HEK293T (cell line): Measurements from ENCODE around the gene NHEJ1.

Source experiments
- CTCF ChIA-PET: fragments of 350-600 bp; formaldehyde crosslinking; extraction: SDS; loops from one replicate; lab custom pipeline; 2021; ENCODE audit warnings: antibody characterized with exemption, inconsistent platforms; lab: Yijun Ruan, JAX
- POLR2A ChIA-PET: fragments of 350-600 bp; formaldehyde crosslinking; extraction: SDS; loops from one replicate; lab custom pipeline; 2020; ENCODE audit warnings: antibody characterized with exemption, inconsistent platforms; lab: Yijun Ruan, JAX
- DNase-seq: peaks from one replicate; pipeline ENCODE4 v3.0.0; 2012; ENCODE audit warnings: mixed read lengths; ENCODE audit errors: extremely low spot score
- ARNT ChIP-seq: fragments of 450-650 bp; IDR thresholded peaks from 2 replicates; pipeline ENCODE4 v1.6.1; 2017; ENCODE audit warnings: mild to moderate bottlenecking
- BHLHE40 ChIP-seq: fragments of 450-650 bp; IDR thresholded peaks from 2 replicates; pipeline ENCODE4 v1.6.1; 2016; ENCODE audit warnings: mild to moderate bottlenecking, moderate library complexity, borderline replicate concordance
- CTBP1 ChIP-seq: fragments of 450-650 bp; IDR thresholded peaks from 2 replicates; pipeline ENCODE4 v1.6.1; 2016; ENCODE audit warnings: borderline replicate concordance
- ELF4 ChIP-seq: fragments of 450-650 bp; IDR thresholded peaks from 2 replicates; pipeline ENCODE4 v1.6.1; 2017; ENCODE audit warnings: antibody characterized with exemption
- FOXA1 ChIP-seq: fragments of 450-650 bp; IDR thresholded peaks from 2 replicates; pipeline ENCODE4 v1.6.1; 2016; ENCODE audit warnings: mild to moderate bottlenecking
- FOXK2 ChIP-seq: fragments of 450-650 bp; IDR thresholded peaks from 2 replicates; pipeline ENCODE4 v1.6.1; 2016; ENCODE audit warnings: mild to moderate bottlenecking
- FOXM1 ChIP-seq: fragments of 450-650 bp; IDR thresholded peaks from 2 replicates; pipeline ENCODE4 v1.6.1; 2017; ENCODE audit warnings: mild to moderate bottlenecking, borderline replicate concordance
- HDGF ChIP-seq: fragments of 450-650 bp; IDR thresholded peaks from 2 replicates; pipeline ENCODE4 v1.6.1; 2017; ENCODE audit warnings: antibody characterized with exemption, borderline replicate concordance
- L3MBTL2 ChIP-seq: fragments of 450-650 bp; conservative IDR thresholded peaks from 2 replicates; pipeline ENCODE4 v1.6.1; 2016; ENCODE audit warnings: mild to moderate bottlenecking
- LEF1 ChIP-seq: fragments of 450-650 bp; IDR thresholded peaks from 2 replicates; pipeline ENCODE4 v1.6.1; 2017; ENCODE audit warnings: mild to moderate bottlenecking, borderline replicate concordance
- NFRKB ChIP-seq: fragments of 450-650 bp; IDR thresholded peaks from 2 replicates; pipeline ENCODE4 v1.6.1; 2016; ENCODE audit warnings: mild to moderate bottlenecking, moderate library complexity
- SP1 ChIP-seq: fragments of 450-650 bp; IDR thresholded peaks from 2 replicates; pipeline ENCODE4 v1.6.1; 2017
- SUZ12 ChIP-seq: fragments of 450-650 bp; IDR thresholded peaks from 2 replicates; pipeline ENCODE4 v1.6.1; 2016; ENCODE audit warnings: mild to moderate bottlenecking
- TARDBP ChIP-seq: fragments of 450-650 bp; IDR thresholded peaks from 2 replicates; pipeline ENCODE4 v1.6.1; 2016
- ZNF384 ChIP-seq: fragments of 450-650 bp; IDR thresholded peaks from 2 replicates; pipeline ENCODE4 v1.6.1; 2016
- TF ChIP-seq, protein P1 (sequence below): fragments of 450-650 bp; IDR thresholded peaks from 2 replicates; pipeline ENCODE4 v1.6.1; 2016

The NHEJ1 gene

DNA sequence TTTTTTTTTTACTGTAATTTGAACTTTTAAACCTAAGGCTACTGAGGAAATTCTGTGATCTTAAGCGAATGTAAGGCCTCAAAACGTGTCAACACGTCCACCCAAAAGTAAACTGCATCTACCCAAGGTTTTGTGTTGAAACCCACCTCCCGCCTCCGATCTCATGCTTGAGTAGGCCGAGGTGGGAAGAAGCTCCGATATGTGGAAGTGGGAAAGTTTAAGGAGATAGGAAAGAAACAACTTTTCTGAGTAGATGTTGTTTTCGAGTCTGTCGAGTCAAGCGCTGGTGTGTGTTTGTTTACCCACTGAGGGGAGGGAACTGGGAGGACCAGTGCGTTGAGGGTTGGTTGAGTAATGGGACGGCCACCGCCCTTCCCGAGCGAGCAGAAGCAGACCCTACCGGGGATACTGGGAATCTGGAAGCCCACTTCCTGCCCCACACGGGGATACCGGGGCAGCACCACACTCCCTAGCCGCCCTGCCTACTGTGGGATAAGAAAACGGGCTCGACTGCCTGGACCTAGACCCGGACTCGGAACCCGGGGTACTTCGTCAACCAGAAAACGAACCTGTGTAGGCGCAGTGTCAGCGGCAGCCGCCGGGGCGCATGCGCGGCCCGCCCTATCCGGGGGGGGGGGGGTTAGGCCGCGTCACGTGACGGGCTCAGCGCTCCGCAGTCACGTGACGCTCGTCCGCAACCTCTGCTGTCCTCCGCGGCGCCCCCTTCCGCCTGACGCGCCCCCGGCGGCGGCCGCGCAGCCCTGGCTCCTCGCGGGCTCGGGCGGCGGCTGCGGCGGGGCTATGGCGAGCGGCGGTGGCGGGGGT, 17.1 kb upstream of the NHEJ1 start, which contains the start of gene RETREG2:
Gene RETREG2 (plus strand): TSS at position 724 of the 825 bp plus-strand sequence. CDS start 78 bp downstream, at position 802.
- POLR2A ChIA-PET, result interaction anchor here (1.4 kb wide), 2 partner anchors 15 to 52 kb away, joined by 4 to 5 read pairs; no protein-coding TSS in a partner anchor
- CTCF ChIA-PET, result no interaction called here
- peak; percentile 98 for DNase-seq
- peak; percentile 14; the same call in 1 of the 2 replicates for TF ChIP-seq ARNT
- TF ChIP-seq FOXM1, result peak; percentile 76; the same call in 1 of the 2 replicates
- no peak for TF ChIP-seq ZNF384
- TF ChIP-seq HDGF, result no peak
- no peak for TF ChIP-seq ELF4
- TF ChIP-seq L3MBTL2, result peak; percentile 49
- TF ChIP-seq, protein P1, sequence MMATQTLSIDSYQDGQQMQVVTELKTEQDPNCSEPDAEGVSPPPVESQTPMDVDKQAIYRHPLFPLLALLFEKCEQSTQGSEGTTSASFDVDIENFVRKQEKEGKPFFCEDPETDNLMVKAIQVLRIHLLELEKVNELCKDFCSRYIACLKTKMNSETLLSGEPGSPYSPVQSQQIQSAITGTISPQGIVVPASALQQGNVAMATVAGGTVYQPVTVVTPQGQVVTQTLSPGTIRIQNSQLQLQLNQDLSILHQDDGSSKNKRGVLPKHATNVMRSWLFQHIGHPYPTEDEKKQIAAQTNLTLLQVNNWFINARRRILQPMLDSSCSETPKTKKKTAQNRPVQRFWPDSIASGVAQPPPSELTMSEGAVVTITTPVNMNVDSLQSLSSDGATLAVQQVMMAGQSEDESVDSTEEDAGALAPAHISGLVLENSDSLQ, result no peak

DNA sequence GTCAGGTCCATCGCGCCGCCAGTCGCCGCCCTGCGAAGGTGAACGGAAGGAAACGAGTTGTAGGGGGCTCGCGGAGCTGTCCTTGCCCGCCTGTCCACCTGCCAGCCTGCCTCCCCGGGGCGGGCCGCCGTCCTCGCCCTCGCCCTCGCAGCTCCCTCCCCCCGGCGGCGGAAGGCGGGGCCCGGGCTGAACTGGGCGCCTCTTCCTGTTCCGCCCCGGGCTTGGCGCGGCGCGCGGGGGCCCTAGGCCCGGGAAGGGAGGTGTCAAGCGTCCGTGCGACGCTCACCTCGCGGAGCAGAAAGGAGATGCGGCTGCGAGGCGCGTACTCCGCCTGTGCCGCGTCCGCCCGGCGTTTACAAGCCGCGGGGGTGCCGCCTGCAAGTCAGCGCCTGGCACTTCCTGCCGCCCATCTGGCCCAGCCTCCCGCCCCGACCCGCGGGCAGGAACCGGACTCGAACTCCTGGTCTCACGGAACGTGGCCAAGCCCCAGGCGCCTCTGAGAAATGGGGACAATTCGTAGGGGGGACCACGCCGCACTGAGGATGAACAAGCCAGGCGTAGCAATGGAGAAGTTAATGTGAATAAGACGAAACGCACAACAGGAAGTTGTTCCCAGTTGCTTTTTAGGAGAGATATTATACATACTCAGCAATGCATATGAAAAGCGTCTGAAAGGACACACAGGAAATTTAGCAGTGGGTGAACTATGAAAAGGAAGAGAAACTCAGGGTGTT, 16.4 kb upstream of the NHEJ1 start, which contains the start of gene CNPPD1:
Gene CNPPD1 (minus strand): TSS at position 108 of the 734 bp plus-strand sequence. CDS start 97 bp downstream, at position 11.
- ChIA-PET POLR2A (interaction anchor here (0.6 to 2.5 kb wide), 25 partner anchors 10 to 290 kb away, joined by 3 to 25 read pairs (median 4); partner anchors contain the start of genes ABCB6, ANKZF1, ATG9A and CDK5R2), CTCF (interaction anchor here (1.1 to 1.6 kb wide), 3 partner anchors 31 to 118 kb away, joined by 3 to 7 read pairs (median 5); partner anchors contain the start of gene DNAJB2)
- DNase-seq, result peak; percentile 70
- TF ChIP-seq L3MBTL2, result peak; percentile 61
- peak; percentile 27; the same call in 1 of the 2 replicates for TF ChIP-seq FOXM1
- TF ChIP-seq SP1, result no peak

DNA sequence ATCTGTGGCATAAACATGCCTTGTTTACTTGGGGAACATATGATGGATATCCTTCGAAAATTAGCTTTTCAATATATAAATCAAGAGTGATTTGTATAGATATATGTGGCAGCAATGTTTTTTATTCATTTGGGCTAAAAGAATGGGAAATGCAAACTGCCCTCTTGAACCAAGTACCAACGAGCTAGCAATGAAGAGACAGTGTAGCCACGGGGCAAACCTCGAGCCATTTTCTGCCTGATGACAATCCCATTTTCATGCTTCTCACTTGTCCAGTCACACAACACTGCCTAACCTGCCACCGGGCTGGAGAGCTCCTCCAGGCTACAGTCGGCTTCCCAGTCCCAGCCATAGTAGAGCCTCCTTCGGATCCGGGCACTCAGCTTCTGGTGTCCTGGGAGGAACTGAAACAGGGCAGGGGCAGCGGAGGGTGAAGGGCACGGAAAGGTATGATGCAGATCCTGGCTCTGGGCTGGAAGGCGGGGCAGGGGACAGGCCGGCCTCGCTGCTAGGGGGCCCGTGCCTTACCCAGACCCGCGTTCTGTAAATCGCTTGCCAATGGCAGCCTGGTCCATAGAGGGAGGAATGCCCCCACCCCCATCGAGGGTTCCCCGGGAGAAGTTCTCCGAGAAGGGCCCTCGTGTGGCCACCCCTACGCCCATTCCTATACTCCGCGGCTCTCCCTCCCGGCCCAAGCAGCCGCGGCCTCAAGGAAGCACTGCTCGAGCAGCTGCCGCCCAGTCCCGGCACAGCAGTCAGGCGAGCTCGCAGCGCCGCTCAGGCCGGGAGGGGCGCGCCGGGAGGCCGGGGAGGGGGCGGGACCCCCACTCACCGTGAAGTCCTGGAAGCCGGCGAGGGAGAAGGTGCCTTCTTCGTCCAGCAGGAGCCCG, 15.6 kb upstream of the NHEJ1 start:
- CTCF ChIA-PET, result interaction anchor here (0.7 to 1.6 kb wide), 6 partner anchors 19 to 176 kb away, joined by 3 to 7 read pairs (median 3); partner anchors contain the start of gene DNAJB2
- POLR2A ChIA-PET, result interaction anchor here (0.6 to 2.5 kb wide), 26 partner anchors 9 to 289 kb away, joined by 3 to 25 read pairs (median 4); partner anchors contain the start of genes ABCB6, ANKZF1, ATG9A and CDK5R2
- no peak for TF ChIP-seq ELF4
- no peak for TF ChIP-seq FOXK2
- no peak for TF ChIP-seq HDGF
- no peak for TF ChIP-seq FOXM1
- TF ChIP-seq SP1, result no peak
- no peak for TF ChIP-seq LEF1
- TF ChIP-seq TARDBP, result no peak
- TF ChIP-seq, protein P1, result no peak
- no peak for TF ChIP-seq BHLHE40
- no peak for TF ChIP-seq NFRKB
- no peak for TF ChIP-seq ZNF384
- TF ChIP-seq SUZ12, result no peak
- no peak; the same call in 1 of the 2 replicates for TF ChIP-seq L3MBTL2
- TF ChIP-seq CTBP1, result no peak
- TF ChIP-seq ARNT, result no peak
- TF ChIP-seq FOXA1, result no peak
- peak; percentile 35 for DNase-seq

DNA sequence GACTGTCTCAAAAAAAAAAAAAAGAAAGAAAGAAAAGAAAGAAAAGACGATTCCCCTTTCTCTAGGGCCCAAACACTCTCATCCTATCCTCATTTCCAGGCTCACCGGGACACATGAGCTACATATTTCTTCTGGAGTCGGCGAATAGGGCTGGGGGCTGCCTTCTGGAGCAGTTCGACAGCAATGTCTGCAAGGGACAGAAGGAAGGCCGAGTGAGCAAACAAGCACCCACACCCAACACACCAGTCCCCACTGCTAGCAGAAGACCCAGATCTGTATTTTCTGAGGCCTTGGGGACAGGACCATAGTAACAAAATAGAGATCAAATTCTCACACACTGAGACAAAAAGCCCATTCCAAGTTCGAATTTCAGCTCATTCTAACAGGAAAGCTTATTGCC, 14.9 kb upstream of the NHEJ1 start:
- ChIA-PET CTCF (interaction anchor here (0.7 to 1.6 kb wide), 6 partner anchors 16 to 176 kb away, joined by 3 to 7 read pairs (median 3); partner anchors contain the start of gene DNAJB2), POLR2A (interaction anchor here (0.7 to 2.5 kb wide), 6 partner anchors 31 to 212 kb away, joined by 3 to 25 read pairs (median 11); partner anchors contain the start of genes ABCB6, ANKZF1, ATG9A and DNPEP)
- no peak for TF ChIP-seq SUZ12
- no peak for TF ChIP-seq HDGF
- no peak for TF ChIP-seq FOXM1
- TF ChIP-seq LEF1, result no peak
- no peak for TF ChIP-seq BHLHE40
- no peak for TF ChIP-seq CTBP1
- no peak for TF ChIP-seq SP1
- no peak for TF ChIP-seq ZNF384
- DNase-seq, result no peak

DNA sequence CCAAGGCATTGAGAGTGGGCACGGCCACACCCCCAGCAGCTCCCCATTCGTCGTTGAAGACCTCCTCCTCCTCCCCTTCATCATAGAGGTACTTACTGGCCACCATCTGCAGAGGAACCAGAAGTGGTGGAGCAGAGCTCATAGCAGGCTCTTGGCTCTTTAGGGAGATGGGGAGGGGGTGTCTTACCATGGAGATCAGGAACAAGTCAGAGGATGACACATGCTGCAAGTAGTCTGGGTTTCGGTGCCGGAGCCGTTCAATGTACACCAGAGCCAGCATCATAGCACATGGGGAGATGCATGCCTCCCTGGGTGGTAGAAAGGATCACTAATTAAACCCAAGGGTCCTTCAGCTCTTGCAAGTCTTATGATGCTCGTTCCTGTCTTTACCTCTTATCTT, 14.2 kb upstream of the NHEJ1 start:
- TF ChIP-seq LEF1 (no peak), BHLHE40 (no peak), HDGF (no peak), NFRKB (no peak), FOXA1 (no peak), CTBP1 (no peak), ELF4 (no peak), SP1 (no peak), SUZ12 (no peak), TARDBP (no peak), ARNT (no peak), ZNF384 (no peak), L3MBTL2 (no peak), FOXK2 (no peak), FOXM1 (no peak)
- TF ChIP-seq, protein P1, result no peak
- ChIA-PET POLR2A (interaction anchor here (2.1 to 2.5 kb wide), 2 partner anchors 55 to 70 kb away, joined by 6 to 17 read pairs; partner anchors contain the start of genes ANKZF1, ATG9A, GLB1L and STK16), CTCF (interaction anchor here (1.0 to 1.1 kb wide), 2 partner anchors 15 to 119 kb away, joined by 3 read pairs; no protein-coding TSS in a partner anchor)
- no peak for DNase-seq
